Right lobe of liver (tissue), 6 donors: Measurements from ENCODE around the gene ENPP5. TPM values are rescaled to one million over a fixed set of nuclear protein-coding genes. Genes with fewer than 3 reads are reported as not detected.

Experiments
- ATAC-seq, 4 donors: fragments of 200-7000 bp; cut with Tn5 transposase; one replicate each; pipeline ENCODE4 v1.9.1; 2020; ENCODE audit warnings: mild to moderate bottlenecking in 4 of 4, moderate library complexity in 4 of 4
- DNase-seq, 3 donors: peaks; one replicate each; pipeline ENCODE4 v3.0.0-alpha.2; 2020
- H3K27ac ChIP-seq, 3 donors: fragments of 200-600 bp; one replicate each; pipeline ENCODE4 v1.8.0; 2022
- H3K27me3 ChIP-seq, 2 donors: fragments of 200-600 bp; one replicate each; pipeline ENCODE4 v1.8.0; 2022
- H3K36me3 ChIP-seq, 4 donors: fragments of 200-600 bp; sonication (generic) in 1 of 4; one replicate each; pipeline versions ENCODE4 v1.5.1 to v1.8.0; 2017 to 2022; ENCODE audit warnings: control low read depth in 1 of 4
- H3K4me1 ChIP-seq, 4 donors: fragments of 200-600 bp; sonication (generic) in 1 of 4; one replicate each; pipeline versions ENCODE4 v1.5.1 to v1.8.0; 2017 to 2022; ENCODE audit warnings: control low read depth in 1 of 4
- H3K4me3 ChIP-seq, 3 donors: fragments of 200-600 bp; one replicate each; pipeline ENCODE4 v1.8.0; 2022
- H3K9me3 ChIP-seq, 4 donors: fragments of 200-600 bp; sonication (generic) in 1 of 4; one replicate each; pipeline versions ENCODE4 v1.5.1 to v1.8.0; 2017 to 2022; ENCODE audit warnings: control low read depth in 1 of 4
- POLR2A ChIP-seq: fragments of 450-650 bp; IDR thresholded peaks from one replicate; pipeline ENCODE4 v1.6.1; 2017; ENCODE audit warnings: antibody characterized with exemption, mild to moderate bottlenecking
- WGBS: methylation state at CpG from one replicate; pipeline ENCODE4 v1.1.6; 2018; ENCODE audit warnings: low coverage, low lambda C conversion rate; ENCODE audit not compliant: insufficient coverage; ENCODE audit errors: missing lambda C conversion rate; 5-methylcytosine and 5-hydroxymethylcytosine counted together
- intact Hi-C, 2 donors: fragments of 100-400 bp; cut with DNase I; formaldehyde crosslinking; loops; one replicate each; pipeline versions ENCODE4 v1.11.2 to v1.14.1; 2022
- total RNA-seq, 6 experiments: library from RNA; depleted of rRNA in 2 of 6; stranded (reverse); fragments of >200 nt in 2 of 6; fragmentation: NEBNext Ultra II Directional in 3 of 6; extraction: Animal tissue kit (Norgen Biotek cat#: 25700) in 3 of 6; gene quantifications; one replicate each; pipeline versions ENCODE4 v1.1.0 to v1.2.4, GENCODE V29; 2016 to 2023
- TF ChIP-seq, protein P1 (sequence below), 4 donors: fragments of 200-600 bp in 3 of 4; fragments of 450-650 bp in 1 of 4; IDR thresholded peaks; one replicate each; pipeline versions ENCODE4 v1.5.1 to v1.8.0; 2016 to 2022; ENCODE audit warnings: antibody characterized with exemption in 4 of 4, mild to moderate bottlenecking in 2 of 4
- donor health status: DM: no; HTN: yes; CAD: no.
- donor health status: DM: no; HTN: no; CAD: no.
- donor health status: DM: no; HTN: no; CAD: no.
- donor health status: DM: no; HTN: yes; CAD: no.
- donor health status: DM: no; HTN: yes; CAD: no.

The ENPP5 gene
- total RNA-seq, 6 experiments from 2014 or later = 0.13 to 1.4 (median 0.34) TPM

GRCh38 chr6:46144270-46144669, 26.5 kb downstream of the ENPP5 start:
- intact Hi-C loops = no loop called here
- Histone ChIP-seq H3K4me1 (no peaks in the 10 kb centered on the region), H3K27me3 (no peaks in the 10 kb centered on the region), H3K27ac (no peak overlapping the region), H3K36me3 (peaks cover 0 to 6% (median 0%) of the 10 kb centered on the region in 4 donors), H3K9me3 (no peaks in the 10 kb centered on the region), H3K4me3 (no peak overlapping the region)
- ATAC-seq (no peak), DNase-seq (no peak)
- 73% methylated on average over 1 of the region's 1 CpG for WGBS
- no peak for TF ChIP-seq POLR2A
- TF ChIP-seq, protein P1, sequence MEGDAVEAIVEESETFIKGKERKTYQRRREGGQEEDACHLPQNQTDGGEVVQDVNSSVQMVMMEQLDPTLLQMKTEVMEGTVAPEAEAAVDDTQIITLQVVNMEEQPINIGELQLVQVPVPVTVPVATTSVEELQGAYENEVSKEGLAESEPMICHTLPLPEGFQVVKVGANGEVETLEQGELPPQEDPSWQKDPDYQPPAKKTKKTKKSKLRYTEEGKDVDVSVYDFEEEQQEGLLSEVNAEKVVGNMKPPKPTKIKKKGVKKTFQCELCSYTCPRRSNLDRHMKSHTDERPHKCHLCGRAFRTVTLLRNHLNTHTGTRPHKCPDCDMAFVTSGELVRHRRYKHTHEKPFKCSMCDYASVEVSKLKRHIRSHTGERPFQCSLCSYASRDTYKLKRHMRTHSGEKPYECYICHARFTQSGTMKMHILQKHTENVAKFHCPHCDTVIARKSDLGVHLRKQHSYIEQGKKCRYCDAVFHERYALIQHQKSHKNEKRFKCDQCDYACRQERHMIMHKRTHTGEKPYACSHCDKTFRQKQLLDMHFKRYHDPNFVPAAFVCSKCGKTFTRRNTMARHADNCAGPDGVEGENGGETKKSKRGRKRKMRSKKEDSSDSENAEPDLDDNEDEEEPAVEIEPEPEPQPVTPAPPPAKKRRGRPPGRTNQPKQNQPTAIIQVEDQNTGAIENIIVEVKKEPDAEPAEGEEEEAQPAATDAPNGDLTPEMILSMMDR (IDR thresholded peaks at IDR 0.05) = no peak

DNA sequence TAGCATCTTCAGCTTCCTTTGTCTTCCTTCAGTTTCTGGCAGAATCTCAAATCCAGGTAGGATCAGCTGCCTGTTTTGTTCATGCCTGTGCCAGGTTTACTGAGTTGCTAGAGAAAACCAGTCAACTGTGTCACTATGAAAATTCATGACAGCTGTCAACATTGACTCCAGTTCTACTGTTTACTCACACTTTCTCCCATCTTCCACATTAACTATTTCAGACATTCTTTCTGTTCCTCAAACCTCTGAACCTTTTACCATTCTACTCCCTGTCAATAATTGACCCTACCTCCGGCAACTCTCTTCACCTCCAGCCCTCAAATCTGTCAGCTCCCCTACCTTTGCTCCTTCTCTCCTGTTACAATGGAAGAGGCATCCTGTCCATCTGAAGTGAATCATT, 32.5 kb downstream of the ENPP5 start:
- H3K27ac ChIP-seq = no peak overlapping the region
- TF ChIP-seq, protein P1 (IDR thresholded peaks at IDR 0.05) = no peak
- no peak for TF ChIP-seq POLR2A
- DNase-seq (no peak), ATAC-seq (no peak)
- intact Hi-C loops = no loop called here
- H3K36me3 ChIP-seq = peaks cover 0 to 4% (median 0%) of the 10 kb centered on the region in 4 donors
- H3K9me3 ChIP-seq = no peaks in the 10 kb centered on the region
- no peak overlapping the region for H3K4me3 ChIP-seq
- H3K27me3 ChIP-seq = no peaks in the 10 kb centered on the region
- WGBS = 60% methylated on average over 1 of the region's 1 CpG
- peaks cover 0 to 3% (median 0%) of the 10 kb centered on the region in 4 donors for H3K4me1 ChIP-seq

DNA sequence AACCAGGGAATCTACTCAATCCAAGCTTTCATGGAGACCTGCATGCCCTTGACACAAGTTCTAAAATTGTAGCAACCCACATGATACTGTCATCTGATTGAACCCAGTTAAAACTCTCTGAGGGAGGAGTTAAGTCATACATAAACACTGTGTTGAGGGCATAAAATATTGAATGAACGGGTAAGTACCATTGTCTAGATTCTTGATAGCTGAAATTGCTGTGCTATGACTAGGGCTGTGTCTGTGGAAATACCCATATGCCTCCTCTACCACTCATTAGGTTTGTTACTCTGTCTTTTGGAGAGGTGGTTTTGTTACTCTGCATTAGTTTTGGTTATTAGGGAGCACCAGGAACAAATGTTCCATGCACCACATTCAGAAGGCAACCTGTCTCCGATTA, 33.4 kb downstream of the ENPP5 start:
- ATAC-seq = no peak
- Histone ChIP-seq H3K27me3 (no peaks in the 10 kb centered on the region), H3K9me3 (no peaks in the 10 kb centered on the region), H3K36me3 (no peaks in the 10 kb centered on the region), H3K4me3 (no peak overlapping the region), H3K4me1 (peaks cover 0 to 3% (median 0%) of the 10 kb centered on the region in 4 donors), H3K27ac (no peak overlapping the region)
- 85% methylated on average over 2 of the region's 2 CpGs for WGBS
- no peak for DNase-seq
- no peak for TF ChIP-seq POLR2A
- TF ChIP-seq, protein P1 (IDR thresholded peaks at IDR 0.05) = no peak
- intact Hi-C loops = no loop called here

- no peaks in the 10 kb centered on the region for H3K9me3 ChIP-seq
- ATAC-seq = no peak
- H3K4me1 ChIP-seq = peaks cover 0 to 3% (median 0%) of the 10 kb centered on the region in 4 donors
- DNase-seq = no peak
- no peak overlapping the region for H3K27ac ChIP-seq
- no peak for TF ChIP-seq POLR2A
- TF ChIP-seq, protein P1 (IDR thresholded peaks at IDR 0.05) = no peak
- H3K4me3 ChIP-seq = no peak overlapping the region
- no peaks in the 10 kb centered on the region for H3K36me3 ChIP-seq
- intact Hi-C loops = no loop called here
- no peaks in the 10 kb centered on the region for H3K27me3 ChIP-seq
- WGBS = 88% methylated on average over 2 of the region's 2 CpGs
These were observed 33.9 kb downstream of the ENPP5 start for GRCh38 chr6:46136831-46137230.

DNA sequence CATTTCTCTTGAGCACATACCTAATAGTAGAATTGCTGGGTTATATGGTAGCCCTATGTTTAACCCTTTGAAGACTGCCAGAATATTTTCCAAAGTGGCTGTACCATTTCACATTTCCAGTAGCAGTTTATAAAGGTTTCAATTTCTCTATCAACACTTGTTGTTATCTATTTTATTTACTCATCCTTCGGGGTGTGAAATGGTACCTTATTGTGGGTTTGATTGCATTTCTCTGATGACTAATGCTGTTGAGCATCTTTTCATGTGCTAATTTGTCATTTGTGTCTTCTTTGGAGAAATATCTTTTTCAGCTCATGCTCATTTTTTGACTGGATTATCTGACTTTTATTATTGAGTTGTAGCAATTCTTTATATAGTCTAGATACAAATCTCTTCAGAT, 35.6 kb downstream of the ENPP5 start:
- intact Hi-C loops = no loop called here
- 69% methylated on average over 1 of the region's 1 CpG for WGBS
- H3K4me3 ChIP-seq = no peak overlapping the region
- H3K27ac ChIP-seq = no peak overlapping the region
- H3K9me3 ChIP-seq = no peaks in the 10 kb centered on the region
- peaks cover 0 to 8% (median 0%) of the 10 kb centered on the region in 4 donors for H3K4me1 ChIP-seq
- TF ChIP-seq POLR2A = no peak
- TF ChIP-seq, protein P1 (IDR thresholded peaks at IDR 0.05) = no peak
- H3K27me3 ChIP-seq = no peaks in the 10 kb centered on the region
- DNase-seq (no peak), ATAC-seq (no peak)
- H3K36me3 ChIP-seq = no peaks in the 10 kb centered on the region
